PC-9 (cell line): ENCODE measurements around the gene BLOC1S1. TPM values are rescaled to one million over a fixed set of nuclear protein-coding genes. Genes with fewer than 3 reads are reported as not detected.

ENCODE experiments used
- BruUV-seq: library from RNA; stranded (reverse); fragments of 400-500 nt; replicated peaks from 2 replicates; lab custom pipeline; 2021; lab: Mats Ljungman, UMichigan
- CTCF ChIA-PET: fragments of 300-600 bp; sonication (Branson Sonifier 250); formaldehyde crosslinking; loops from one replicate; lab custom pipeline; 2022; ENCODE audit warnings: antibody characterized with exemption; lab: Charles Lee
- POLR2A ChIA-PET: fragments of 300-600 bp; sonication (Branson Sonifier 250); formaldehyde crosslinking; loops from one replicate; lab custom pipeline; 2022; ENCODE audit warnings: antibody characterized with exemption; ENCODE audit not compliant: unreplicated experiment; lab: Charles Lee
- DNase-seq, 2 experiments: peaks; one replicate each; pipeline versions ENCODE4 v3.0.0 to v3.0.0-alpha.2; 2015 to 2022; ENCODE audit warnings: mixed read lengths in 1 of 2
- H2AFZ ChIP-seq: fragments of 200-600 bp; sonication (generic); 2 replicates; pipeline ENCODE4 v1.8.1; 2017; ENCODE audit warnings: antibody characterized with exemption
- H3F3A ChIP-seq: fragments of 200-600 bp; sonication (generic); 2 replicates; pipeline ENCODE4 v1.8.1; 2017; ENCODE audit warnings: antibody characterized with exemption, mild to moderate bottlenecking, low read depth; ENCODE audit not compliant: insufficient read depth
- H3K27ac ChIP-seq: fragments of 200-600 bp; sonication (generic); 2 replicates; pipeline ENCODE4 v1.6.1; 2016; ENCODE audit warnings: mixed run types
- H3K27me3 ChIP-seq: fragments of 200-600 bp; sonication (generic); 2 replicates; pipeline ENCODE4 v1.6.1; 2016; ENCODE audit warnings: low read depth, mixed run types; ENCODE audit not compliant: insufficient read depth
- H3K36me3 ChIP-seq: fragments of 200-600 bp; sonication (generic); 2 replicates; pipeline ENCODE4 v1.6.1; 2016; ENCODE audit warnings: low read depth, mixed run types
- H3K4me1 ChIP-seq: fragments of 200-600 bp; sonication (generic); replicated peaks from 2 replicates; pipeline ENCODE4 v1.6.1; 2016; ENCODE audit warnings: mixed run types; ENCODE audit not compliant: insufficient read depth
- H3K4me2 ChIP-seq: fragments of 200-600 bp; sonication (generic); 2 replicates; pipeline ENCODE4 v1.6.1; 2017; ENCODE audit warnings: mixed run types
- H3K4me3 ChIP-seq: fragments of 200-600 bp; sonication (generic); 2 replicates; pipeline ENCODE4 v1.6.1; 2016; ENCODE audit warnings: mixed run types
- H3K79me2 ChIP-seq: fragments of 200-600 bp; sonication (generic); 2 replicates; pipeline ENCODE4 v1.6.1; 2017; ENCODE audit warnings: low read depth, mixed run types
- H3K9me2 ChIP-seq: fragments of 200-600 bp; sonication (generic); 2 replicates; pipeline ENCODE4 v1.8.1; 2017; ENCODE audit warnings: mild to moderate bottlenecking; ENCODE audit not compliant: insufficient read depth
- H3K9me3 ChIP-seq: fragments of 200-600 bp; sonication (generic); 2 replicates; pipeline ENCODE4 v1.8.1; 2016; ENCODE audit warnings: low read depth; ENCODE audit not compliant: insufficient read depth
- H4K20me1 ChIP-seq: fragments of 200-600 bp; sonication (generic); 2 replicates; pipeline ENCODE4 v1.8.1; 2017; ENCODE audit not compliant: insufficient read depth
- EZH2 ChIP-seq: fragments of 200-600 bp; sonication (generic); IDR thresholded peaks from 2 replicates; pipeline ENCODE4 v1.8.0; 2017; ENCODE audit warnings: antibody characterized with exemption, low read depth
- intact Hi-C: fragments of 100-400 bp; cut with micrococcal nuclease; formaldehyde crosslinking; loops from one replicate; pipeline ENCODE4 v1.10.0; 2022; ENCODE audit not compliant: unreplicated experiment
- total RNA-seq: library from RNA; stranded (reverse); gene quantifications from 2 replicates; pipeline ENCODE4 v1.2.3, GENCODE V29; 2021
- TF ChIP-seq, protein P1 (sequence below): fragments of 200-600 bp; sonication (generic); conservative IDR thresholded peaks from 2 replicates; pipeline ENCODE4 v1.6.1; 2017; ENCODE audit warnings: mixed run types, antibody characterized with exemption, mild to moderate bottlenecking, moderate library complexity

BLOC1S1 gene
- total RNA-seq, 1 experiment from 2014 or later, result 81.1 TPM

DNA sequence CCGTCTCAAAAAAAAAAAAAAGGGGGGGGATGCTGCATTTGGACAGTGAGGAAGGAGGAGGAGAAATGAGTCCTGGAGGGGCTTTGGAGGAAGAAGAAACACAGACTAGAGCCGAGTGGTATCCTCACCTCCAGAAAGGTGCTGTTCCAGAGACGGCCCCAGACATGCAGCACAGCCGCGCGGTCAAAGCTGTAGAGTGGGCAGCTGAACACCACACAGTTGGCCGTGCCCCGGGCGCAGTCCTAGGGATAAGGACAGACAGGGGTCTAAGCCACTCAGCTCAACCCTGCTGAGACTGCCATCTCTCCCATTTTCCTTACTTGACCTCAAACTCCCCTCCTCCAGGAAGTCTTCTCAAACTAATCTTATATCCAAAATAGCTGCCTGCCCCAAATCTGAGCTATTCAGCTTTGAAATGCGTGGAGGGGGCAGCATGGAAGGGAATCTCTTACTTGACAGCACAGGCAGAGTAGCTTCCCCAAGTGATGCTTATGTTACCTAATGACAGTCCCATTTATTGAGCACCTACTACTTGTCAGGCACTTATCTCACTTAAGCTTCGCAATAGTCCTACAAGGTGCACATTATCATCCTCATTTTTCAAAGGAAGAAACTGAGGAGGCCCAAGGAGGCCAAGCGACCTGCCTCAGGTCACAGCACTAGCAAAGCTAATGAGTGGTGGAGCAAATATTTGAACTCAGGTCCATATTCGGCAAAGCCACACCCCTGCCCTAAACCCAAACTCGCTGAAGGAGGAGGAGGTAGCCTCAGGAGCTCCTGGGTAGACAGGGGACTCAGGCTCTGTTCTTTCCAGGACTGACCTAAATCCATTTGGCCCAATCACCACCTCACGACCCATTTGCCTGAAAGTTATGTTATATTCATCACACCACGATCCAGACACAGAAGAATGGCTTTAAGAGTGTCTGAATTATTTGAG is 26.9 kb upstream of the BLOC1S1 start:
- H3K9me2 ChIP-seq, result no peaks in the 10 kb centered on the region
- no peak overlapping the region for H2AFZ ChIP-seq
- no peaks in the 10 kb centered on the region for H4K20me1 ChIP-seq
- no peak overlapping the region for H3K4me2 ChIP-seq
- no TSS peak for BruUV-seq
- DNase-seq, result no peak
- no peaks in the 10 kb centered on the region for H3K9me3 ChIP-seq
- H3K4me1 ChIP-seq, result no peaks in the 10 kb centered on the region
- CTCF ChIA-PET, result interaction anchor here (0.6 kb wide), 1 partner anchor 62 kb away, joined by 6 read pairs; no protein-coding TSS in a partner anchor
- POLR2A ChIA-PET, result no interaction called here
- H3K27me3 ChIP-seq, result peaks cover 48% of the 10 kb centered on the region
- H3F3A ChIP-seq, result no peaks in the 10 kb centered on the region
- H3K79me2 ChIP-seq, result no peaks in the 10 kb centered on the region
- no peaks in the 10 kb centered on the region for H3K36me3 ChIP-seq
- H3K4me3 ChIP-seq, result no peak overlapping the region
- intact Hi-C loops, result no loop called here
- no peak overlapping the region for H3K27ac ChIP-seq
- TF ChIP-seq, protein P1, sequence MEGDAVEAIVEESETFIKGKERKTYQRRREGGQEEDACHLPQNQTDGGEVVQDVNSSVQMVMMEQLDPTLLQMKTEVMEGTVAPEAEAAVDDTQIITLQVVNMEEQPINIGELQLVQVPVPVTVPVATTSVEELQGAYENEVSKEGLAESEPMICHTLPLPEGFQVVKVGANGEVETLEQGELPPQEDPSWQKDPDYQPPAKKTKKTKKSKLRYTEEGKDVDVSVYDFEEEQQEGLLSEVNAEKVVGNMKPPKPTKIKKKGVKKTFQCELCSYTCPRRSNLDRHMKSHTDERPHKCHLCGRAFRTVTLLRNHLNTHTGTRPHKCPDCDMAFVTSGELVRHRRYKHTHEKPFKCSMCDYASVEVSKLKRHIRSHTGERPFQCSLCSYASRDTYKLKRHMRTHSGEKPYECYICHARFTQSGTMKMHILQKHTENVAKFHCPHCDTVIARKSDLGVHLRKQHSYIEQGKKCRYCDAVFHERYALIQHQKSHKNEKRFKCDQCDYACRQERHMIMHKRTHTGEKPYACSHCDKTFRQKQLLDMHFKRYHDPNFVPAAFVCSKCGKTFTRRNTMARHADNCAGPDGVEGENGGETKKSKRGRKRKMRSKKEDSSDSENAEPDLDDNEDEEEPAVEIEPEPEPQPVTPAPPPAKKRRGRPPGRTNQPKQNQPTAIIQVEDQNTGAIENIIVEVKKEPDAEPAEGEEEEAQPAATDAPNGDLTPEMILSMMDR, result no peak
- no peak for TF ChIP-seq EZH2

DNA sequence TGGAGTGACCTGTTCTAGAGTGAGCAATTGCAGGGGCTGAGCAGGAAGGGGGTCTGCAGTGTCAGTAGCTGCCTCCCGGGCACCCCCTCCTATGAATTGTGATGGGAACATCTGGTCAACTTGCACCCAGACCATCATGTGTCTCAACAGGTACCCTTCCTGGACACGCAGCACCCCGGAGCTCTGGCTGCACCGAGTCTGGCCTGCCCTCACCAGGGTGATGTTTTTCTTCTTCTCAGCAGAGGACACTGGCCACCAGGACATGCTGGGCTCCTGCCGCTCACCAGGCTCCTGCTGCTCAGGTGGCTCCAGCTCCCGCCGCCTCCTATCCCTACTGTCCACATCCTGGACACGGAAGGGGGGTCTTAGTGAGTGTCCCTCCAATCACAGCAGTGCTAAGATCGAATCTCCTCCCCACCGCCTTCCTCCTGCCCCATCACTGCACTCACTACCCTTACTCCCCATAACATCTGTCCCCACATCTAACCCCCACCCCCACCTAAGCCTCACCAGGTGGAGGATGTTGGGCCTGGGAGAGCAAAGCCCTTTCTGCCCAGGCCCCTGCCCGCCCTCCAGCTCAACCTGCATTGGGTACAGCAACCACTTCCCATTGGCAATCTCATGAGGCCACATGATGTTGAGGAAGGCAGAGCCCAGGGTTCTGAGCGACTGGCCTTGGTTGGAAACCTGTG is 23.1 kb upstream of the BLOC1S1 start:
- TF ChIP-seq, protein P1, result no peak
- no peaks in the 10 kb centered on the region for H3F3A ChIP-seq
- peaks cover 41% of the 10 kb centered on the region for H3K27me3 ChIP-seq
- no peaks in the 10 kb centered on the region for H3K9me2 ChIP-seq
- H2AFZ ChIP-seq, result no peak overlapping the region
- ChIA-PET POLR2A (no interaction called here), CTCF (no interaction called here)
- BruUV-seq, result no TSS peak
- no peaks in the 10 kb centered on the region for H3K36me3 ChIP-seq
- H3K4me2 ChIP-seq, result no peak overlapping the region
- no peaks in the 10 kb centered on the region for H3K4me1 ChIP-seq
- no peaks in the 10 kb centered on the region for H3K9me3 ChIP-seq
- intact Hi-C loops, result no loop called here
- no peak overlapping the region for H3K27ac ChIP-seq
- H3K79me2 ChIP-seq, result no peaks in the 10 kb centered on the region
- H4K20me1 ChIP-seq, result no peaks in the 10 kb centered on the region
- DNase-seq, result no peak
- H3K4me3 ChIP-seq, result no peak overlapping the region

DNA sequence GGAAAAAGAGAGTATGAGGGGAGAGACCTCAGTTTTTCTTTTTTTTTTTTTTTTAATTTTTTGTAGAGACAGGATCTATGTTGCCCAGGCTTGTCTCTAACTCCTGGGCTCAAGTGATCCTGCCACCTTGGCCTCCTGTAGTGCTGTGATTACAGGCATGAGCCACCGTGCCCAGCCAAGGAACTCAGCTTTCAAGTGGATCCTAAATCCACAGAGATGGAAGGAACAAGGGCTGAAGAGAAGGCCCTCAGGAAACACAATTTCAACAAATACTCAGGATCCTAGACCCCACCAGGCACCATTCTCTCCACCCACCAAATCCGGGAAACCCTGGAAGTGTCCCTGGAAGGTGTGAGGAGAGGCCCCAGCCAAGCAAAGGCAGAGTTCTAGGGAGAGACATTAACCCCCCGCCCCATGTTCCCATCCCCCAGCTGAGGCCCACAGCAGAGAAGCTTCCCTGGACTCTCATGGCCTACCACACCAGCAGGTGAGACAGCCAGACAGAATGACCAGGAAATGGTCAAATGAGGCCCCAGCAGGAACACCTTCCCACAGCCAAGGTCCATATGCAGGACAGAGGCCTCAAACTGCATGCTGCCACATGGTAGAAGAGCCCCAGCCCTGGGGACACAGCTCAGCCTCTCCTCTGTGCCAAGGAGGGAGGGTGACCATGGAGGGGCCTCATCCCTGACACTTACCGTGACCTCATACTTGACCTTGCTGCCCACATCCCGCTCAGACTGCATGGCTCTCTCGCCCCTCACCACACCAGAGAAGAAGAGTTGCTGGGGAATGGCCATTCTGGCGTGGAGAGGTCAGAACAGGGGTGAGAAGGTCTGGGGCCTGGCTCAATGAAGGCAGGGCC is 22.3 kb upstream of the BLOC1S1 start:
- Histone ChIP-seq H3K4me3 (no peak overlapping the region), H3F3A (no peaks in the 10 kb centered on the region), H3K27me3 (peaks cover 41% of the 10 kb centered on the region), H3K36me3 (no peaks in the 10 kb centered on the region), H3K4me1 (no peaks in the 10 kb centered on the region), H4K20me1 (no peaks in the 10 kb centered on the region), H3K4me2 (no peak overlapping the region), H3K79me2 (no peaks in the 10 kb centered on the region), H3K9me2 (no peaks in the 10 kb centered on the region), H2AFZ (no peak overlapping the region), H3K27ac (no peak overlapping the region), H3K9me3 (no peaks in the 10 kb centered on the region)
- CTCF ChIA-PET, result no interaction called here
- TF ChIP-seq, protein P1, result no peak
- TF ChIP-seq EZH2, result no peak
- intact Hi-C loops, result no loop called here
- BruUV-seq, result no TSS peak
- POLR2A ChIA-PET, result no interaction called here
- no peak for DNase-seq
